HG02884 (cell line): ENCODE data around the gene CFAP43.
"Not testable (repeated sequence)": the region's sequence is repeated elsewhere in the genome, so short reads cannot be mapped to it uniquely, and the experiment has no call there.

Source experiments
- ATAC-seq: cut with Tn5 transposase; IDR thresholded peaks from one replicate; pipeline ENCODE4 v1.9.1; 2021; ENCODE audit warnings: mild to moderate bottlenecking, moderate library complexity; ENCODE audit not compliant: unreplicated experiment

Gene CFAP43

DNA sequence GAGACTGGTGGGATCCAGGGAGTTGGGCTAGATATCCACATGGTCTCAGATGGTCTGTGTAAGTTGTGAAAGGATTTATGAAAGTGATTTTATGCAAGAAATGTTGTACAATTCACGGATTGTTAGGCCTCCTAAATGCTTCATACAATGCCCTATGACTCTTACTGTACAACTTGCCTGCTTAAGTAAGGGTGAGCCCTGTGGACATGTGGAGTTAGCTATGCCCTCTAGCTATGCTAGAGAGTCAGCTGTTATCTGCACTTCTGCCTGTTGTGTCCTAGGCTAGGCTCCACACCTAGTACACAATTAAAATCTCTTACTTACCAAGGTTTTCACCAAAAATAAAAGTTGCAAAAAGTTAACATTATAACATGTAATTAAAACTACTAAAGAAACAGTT lies 1.7 kb upstream of the CFAP43 start:
- no peak for ATAC-seq

DNA sequence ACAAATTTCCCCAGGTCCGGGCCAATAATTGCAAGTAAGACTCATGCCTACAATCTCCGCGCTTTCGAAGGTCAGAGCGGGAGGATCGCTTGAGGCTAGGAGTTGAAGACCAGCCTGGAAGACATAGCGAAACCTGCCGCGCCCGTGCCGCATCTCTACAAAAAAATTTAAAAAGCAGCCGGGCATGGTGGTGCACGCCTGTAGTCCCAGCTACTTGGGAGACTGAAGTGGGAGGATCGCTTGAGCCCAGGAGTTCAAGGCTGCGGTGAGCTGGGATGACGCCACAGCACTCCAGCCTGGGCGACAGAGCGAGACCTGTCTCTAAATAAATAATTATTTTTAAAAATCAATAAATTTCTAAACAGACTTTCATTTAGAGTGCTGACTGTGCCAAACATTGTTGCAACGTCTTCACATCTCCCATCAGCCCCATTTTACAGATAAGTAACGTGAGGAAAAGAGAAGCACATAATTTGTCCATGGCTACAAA lies 494 bp upstream of the CFAP43 start:
- ATAC-seq: peak; percentile 21

DNA sequence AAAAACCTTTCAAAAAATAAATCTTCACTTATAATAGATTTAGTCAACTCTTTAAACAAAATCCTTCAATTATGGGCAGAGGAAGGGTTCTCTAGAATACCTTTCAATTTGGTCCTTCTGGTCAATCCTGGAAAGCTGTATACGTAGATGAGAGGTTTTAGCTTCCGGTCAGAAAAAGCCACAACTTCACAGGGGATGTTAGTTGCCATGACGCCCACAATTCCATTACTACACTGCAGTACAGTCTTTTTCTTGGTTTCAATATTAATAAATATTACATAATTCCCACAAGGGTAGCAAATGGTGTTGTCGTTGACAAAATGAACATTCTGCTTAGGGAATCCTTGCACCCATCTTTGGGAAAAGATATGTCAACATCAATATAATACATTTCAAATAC lies 1.7 kb downstream of the CFAP43 start:
- ATAC-seq: no peak

DNA sequence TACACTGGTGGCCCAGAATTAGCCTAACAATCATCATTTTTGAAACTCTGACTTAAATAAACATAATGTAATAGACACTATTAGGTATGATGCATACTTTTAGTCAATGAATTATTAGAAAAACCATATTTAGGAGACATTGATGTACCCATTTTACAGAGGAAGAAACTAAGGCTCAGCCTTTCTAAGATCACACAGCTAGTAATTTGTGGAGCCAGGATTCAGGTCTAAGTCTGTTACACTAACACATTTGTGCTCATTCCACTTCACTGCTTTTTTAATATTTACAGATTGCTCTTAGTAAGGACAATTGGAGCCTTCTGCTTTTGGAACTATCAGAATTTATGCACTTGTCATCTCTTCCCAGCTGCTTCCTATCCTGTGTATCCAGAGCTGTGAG lies 8.9 kb downstream of the CFAP43 start:
- ATAC-seq: no peak

DNA sequence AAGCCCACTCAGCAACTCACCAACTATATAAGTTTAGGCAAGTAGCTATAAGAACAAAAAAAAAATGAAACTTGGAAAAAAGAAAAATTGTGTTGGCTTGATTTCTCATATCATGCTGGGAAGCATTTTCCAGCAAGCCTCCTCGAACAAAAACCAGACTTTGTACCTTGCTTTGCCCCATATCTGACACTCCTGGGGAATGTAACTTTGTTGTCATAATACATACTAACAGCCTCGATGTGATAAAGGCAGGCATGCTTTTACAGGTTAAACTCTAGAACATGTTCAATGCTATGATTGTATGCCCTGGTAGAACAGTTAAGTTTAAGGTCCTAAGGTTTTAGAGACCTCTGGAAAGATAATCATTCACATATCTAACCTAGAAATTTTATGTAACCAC lies 11.6 kb downstream of the CFAP43 start:
- ATAC-seq: no peak

DNA sequence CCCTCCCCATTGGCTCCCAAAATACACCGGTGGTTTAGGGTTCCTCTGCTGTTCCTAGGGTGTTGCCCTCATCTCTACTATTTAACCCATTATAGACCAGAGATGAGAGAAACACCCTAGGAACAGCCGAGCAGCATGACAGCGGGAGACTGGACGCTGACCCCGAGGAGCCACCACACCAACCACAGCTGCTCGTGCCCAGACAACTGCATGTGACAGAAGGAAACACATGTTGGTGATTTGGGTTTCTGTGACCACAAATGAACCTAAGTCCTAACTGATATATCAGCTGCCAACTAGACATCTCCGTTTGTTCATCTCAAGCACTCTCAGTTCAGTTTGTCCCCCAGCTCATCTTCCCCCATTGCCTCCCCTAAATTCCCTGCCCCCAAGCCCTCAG lies 13.4 kb downstream of the CFAP43 start:
- no peak for ATAC-seq

DNA sequence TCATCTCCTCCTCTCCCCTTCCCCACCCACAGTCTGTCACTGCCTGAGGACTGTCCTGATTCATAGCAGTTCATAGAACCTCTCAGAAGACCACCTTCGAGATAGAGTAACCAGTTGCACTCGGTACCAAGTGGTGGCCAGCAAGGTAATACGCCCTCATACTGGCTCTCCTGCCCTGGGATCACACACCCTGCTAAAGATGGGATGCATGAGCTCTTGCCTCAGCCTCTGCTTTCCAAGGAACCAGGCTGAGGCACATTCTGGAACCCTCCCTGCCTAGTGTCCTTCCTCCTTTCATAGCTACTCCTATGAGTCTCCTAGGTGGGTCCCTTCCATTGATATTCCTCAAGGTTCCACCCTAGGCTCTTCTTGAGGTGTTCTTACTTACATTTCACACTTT lies 15.5 kb downstream of the CFAP43 start:
- no peak for ATAC-seq

DNA sequence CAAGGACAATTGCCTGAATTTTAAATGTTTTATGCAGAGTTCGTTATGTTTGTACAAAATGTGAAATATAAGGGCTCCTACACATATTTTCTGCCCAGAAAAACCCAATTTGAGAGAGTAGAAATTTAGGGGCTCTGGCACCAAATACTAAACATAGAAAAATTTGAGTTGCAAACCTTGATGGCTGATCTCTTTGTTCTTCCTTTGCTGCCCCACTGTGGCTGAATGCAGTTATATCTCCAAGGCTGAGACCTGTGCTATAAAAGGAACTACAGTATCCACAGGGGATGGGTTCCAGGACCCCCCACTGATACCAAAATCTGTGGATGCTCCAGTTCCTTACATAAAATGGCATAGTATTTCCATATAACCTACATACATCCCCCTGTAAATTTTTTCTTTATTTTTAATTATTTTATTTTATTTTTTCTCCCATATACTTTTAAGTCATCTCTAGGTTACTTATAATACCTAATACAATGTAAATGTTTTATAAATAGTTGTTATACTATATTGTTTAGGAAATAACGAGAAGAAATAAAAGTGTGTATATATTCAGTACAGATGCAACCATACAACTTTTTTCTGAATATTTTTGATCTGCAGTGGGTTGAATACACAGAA lies 22.5 kb downstream of the CFAP43 start:
- ATAC-seq: no peak

DNA sequence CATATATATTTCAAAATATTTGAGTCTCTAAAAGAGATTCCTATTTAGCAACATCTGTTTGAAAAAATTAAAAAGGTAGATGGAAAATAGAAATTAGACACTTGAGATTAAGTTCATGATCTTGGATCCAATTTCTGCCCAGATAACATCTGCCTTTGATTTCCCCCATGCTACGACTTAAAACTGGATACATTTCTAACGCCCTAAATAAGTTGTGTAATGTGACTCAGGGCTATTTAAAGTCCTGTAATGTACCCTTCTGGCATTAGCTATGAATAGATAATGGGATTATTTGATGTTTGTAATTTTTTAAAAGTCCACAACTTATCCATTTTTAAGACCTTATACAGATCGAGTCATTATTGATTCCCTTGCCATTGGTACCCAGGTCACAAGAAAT lies 23.4 kb downstream of the CFAP43 start:
- ATAC-seq: no peak

DNA sequence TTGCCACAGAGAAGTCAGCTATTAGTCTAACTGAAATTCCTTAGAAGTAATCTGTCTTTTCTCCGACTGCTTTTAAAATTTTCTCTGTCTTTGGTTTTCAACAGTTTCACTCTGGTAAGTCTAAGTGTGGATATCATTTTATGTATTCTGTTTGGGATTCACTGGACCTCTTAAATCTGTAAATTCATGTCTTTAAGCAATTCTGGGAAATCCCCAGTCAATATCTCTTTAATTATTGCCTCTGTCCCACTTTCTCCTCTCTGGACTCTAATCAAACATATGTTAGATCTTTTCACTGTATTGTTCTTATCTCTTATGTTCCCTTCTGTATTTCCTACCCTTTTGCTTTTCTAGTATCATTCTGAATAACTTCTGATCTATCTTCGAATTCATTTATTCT lies 29.9 kb downstream of the CFAP43 start:
- no peak for ATAC-seq

DNA sequence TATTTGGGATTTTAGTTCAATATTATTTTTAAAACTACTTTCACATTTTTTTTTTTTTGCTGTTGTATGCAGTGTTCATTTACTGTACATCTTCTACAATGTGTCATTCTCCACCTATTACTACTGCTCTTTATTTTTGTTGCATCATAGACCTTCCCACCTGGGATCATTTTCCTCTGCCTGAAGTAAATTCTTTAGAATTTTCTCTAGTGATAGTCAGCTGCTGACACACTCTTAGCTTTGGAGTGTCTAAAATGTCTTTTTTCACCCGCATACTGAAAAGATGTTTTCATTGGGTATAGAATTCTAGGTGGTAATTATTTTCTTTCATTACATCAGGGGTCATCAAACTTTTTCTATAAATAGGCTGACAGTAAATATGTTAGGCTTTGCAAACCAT lies 30.5 kb downstream of the CFAP43 start:
- no peak for ATAC-seq

DNA sequence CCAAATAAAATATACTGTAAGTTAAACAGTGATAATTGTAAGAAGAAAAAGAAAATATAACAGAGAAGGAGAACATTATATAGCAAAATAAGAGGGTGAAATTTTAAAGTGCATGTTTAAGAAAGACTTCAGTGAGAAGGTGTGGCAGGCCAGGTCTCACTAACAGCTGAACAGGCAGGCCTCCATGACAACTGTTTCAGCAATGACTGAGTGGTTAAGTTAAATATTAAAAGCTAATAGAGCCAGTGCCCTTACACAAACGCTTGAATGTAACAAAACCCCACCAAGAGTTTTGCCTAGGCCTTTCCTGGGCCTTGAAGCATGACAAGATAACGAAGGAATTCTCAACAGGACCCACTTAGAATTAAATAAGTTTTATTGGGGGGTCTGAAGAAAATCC lies 32.6 kb downstream of the CFAP43 start:
- ATAC-seq: no peak

DNA sequence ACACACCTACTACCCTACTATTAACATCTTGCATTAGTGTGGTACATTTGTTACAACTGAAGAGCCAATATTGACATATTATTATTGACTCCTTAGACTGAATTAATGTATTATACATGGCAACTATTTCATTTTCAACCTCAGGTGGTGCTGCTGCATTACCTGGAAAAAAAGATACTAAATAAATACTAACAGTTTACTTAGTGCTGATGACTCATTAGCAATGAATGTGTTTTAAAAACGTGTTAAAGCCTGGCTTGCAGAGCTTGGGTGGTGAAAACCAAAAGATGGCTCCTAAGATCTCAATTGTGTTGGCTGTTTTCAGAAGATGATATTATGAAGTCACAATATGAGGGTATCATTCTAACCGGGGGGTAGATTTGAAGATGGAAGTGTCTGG lies 34.8 kb downstream of the CFAP43 start:
- ATAC-seq: no peak

DNA sequence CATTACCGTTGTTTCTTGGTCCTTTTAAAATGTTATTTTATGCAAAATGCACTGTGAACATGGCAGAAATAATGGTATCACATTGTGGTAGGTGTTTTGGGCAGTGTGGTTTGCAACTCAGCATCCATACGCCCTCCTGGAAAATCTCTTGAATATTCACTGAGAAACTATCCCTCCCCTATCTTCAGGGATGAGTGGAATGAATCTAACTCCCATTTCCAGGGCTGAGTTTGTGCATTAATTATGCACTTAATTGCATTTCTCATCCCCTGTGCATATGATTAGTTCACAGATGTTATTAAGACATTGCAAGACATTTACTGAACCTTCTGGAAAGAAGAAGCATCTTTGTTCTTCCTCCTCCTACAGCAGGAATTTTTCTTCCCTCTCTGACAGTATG lies 36.5 kb downstream of the CFAP43 start:
- no peak for ATAC-seq

DNA sequence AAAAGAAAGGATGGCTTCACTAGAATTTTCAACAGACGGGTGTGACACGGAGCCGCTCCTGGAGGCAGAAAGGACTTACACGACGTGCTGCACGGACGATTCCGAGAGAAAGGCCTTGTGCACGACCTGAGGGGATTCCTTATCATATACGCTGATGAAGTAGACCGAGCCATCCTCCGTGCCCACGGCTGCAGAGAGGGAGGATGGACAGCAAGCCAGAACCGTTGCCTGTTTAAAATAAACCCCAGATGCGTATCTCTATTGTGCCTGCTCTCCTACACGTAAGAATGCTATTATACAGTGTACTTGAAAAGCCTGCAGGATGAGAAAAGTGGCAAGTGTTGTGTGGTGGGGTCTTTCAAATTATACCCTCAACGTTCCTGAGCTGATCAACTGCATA lies 38.4 kb downstream of the CFAP43 start:
- no peak for ATAC-seq

DNA sequence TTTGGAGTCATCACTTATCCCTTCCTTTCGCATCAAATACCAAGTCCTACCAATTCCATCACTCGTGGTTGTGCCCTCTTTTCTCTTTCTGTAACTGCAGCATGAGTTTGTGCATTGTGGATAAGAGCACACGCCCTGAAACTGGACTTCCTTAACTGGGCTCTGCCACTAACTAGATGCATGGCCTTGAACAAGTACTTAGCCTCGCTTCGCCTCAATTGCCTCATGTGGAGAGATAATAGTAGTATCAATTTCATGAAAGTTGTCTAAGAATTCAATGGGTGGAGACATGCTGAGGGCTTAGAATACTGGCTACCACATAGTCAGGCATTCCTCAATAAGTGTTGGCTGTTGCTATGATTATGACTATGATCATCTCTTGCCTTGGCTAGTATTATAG lies 41.5 kb downstream of the CFAP43 start:
- no peak for ATAC-seq

DNA sequence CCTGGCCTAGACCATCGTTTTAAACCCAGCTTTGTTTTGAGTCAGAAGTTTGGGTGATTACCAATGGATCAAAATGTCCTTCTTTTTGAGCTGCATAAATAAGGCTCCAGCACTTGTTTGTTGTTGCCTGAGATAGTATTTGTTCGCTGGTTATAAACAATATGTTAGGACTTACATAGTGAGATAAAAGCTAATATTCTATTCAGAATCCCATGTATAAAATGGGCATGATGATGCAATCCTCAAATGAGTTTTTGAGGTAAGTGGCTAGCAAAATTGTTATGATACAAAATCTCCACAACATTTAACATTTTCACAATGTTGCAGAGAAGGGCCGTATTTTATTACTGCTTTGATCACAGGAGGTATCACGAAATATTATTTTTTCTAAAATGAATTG lies 48.5 kb downstream of the CFAP43 start:
- ATAC-seq: no peak

DNA sequence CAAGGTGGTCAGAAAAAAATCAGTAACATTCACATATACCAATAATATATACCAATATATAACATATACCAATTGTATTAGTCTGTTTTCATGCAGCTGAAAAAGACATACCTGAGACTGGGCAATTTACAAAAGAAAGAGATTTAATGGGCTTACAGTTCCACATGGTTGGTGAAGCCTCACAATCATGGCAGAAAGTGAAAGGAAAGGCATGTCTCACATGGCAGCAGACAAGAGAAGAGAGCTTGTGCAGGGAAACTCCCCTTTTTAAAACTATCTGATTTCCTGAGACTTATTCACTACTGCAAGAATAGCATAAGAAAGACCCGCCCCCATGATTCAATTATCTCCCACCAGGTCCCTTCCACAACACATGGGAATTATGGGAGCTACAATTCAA lies 58.0 kb downstream of the CFAP43 start:
- ATAC-seq: not testable (repeated sequence)

DNA sequence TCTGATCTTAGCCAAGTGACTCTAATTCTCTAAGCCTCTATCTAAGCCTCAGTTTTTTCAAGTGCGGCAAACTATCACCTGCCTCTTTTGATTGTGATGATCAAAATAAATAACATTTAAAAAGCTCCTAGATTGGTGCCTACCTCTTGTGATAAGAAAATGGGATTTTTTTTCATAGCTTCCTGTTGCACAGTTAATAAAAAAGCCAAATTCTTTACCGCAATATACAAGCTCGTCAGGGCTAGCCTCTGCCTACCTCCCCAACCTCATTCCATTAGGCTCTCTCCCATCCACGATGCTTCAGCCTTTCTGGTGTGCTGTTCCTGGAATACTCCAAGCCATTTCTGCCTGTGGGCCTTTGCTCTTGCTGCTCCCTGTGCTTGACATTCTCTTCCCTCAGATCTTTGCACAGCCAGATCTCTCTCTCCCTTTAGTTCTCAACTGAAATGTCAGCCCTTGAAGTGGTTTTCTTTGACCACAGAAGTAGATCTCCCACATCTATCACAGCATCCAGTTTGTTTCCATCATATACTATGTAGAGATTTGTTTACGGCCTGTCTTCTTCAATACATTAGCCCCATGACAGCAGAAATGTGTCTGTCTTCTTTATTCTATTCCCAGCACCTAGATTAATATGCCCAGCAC lies 61.4 kb downstream of the CFAP43 start:
- no peak for ATAC-seq

DNA sequence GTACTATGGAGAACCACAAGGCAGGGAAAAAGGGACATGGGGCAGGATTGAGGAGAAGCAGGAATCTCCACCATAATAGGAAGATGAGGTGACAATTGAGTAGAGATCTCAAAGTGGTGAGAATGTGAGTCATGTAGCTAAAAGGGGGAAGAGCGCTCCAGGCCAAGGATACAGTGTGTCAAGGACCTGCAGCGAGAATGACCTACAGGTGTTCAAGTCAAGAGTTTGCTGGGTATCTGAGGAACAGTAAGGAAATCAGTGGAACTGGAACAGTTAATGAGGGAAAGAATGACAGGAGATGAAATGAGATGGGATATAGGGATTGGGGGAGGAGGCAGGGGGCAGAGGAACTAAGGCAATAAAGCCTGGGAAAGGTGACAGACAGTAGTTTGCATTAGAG lies 76.6 kb downstream of the CFAP43 start:
- ATAC-seq: no peak

DNA sequence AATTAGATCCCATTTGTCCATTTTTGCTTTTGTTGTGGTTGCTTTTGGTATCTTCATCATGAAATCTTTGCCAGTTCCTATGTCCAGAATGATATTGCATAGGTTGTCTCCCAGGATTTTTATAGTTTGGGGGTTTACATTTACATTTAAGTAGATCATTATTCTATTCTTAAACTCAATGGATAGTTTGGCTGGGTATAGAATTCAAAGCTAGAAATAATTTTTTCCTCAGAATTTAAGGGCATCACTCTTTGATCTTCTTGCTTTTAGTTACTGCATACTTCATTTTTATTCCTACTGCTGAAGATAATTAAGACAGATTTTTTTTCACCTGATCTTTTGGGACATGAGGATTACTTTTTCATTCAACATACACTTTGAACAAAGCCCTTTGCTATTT lies 80.4 kb downstream of the CFAP43 start:
- ATAC-seq: no peak

DNA sequence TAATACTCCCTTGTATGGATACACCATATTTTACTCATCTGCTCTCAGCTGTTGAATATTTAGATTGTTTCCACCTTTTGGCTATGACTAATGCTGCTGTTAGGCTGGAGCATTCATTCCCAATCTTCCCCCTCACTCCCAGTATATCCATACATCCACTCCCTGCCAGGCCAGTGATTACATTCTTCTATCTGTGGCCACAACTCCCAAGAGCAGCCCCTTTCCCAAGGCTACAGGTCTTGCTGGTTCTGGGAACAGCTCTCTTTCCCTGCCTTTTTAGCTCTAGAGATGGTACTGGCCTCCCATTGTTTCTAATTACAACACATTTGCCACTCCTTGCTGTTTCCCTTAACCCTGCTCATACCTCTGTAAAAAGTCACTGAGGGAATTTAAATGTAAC lies 82.0 kb downstream of the CFAP43 start:
- ATAC-seq: no peak

DNA sequence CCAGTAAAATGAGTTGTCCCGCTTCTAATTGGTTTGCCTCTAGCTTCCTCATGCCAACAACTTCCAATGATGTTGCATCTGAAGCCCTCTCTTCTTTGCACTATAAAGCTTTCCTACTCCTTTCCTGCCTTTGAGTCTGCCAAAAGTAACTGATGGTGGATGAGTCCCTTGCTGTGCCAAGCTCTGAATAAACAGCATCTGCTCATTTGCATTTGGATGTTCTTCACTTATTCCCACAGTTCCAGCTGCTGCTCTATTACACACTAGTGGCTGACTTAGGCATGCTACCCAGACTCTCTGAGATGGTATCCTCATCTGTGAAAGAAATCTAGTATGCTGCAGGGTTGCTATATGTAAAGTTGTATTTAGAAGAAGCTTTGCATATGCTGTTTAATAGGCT lies 85.3 kb downstream of the CFAP43 start:
- ATAC-seq: no peak
